GM23338 (cell line): ENCODE measurements around the gene RTF1. TPM values are rescaled to one million over a fixed set of nuclear protein-coding genes. Genes with fewer than 3 reads are reported as not detected.

Experiments
- ATAC-seq: fragments of 200-7000 bp; cut with Tn5 transposase; 3 replicates; pipeline ENCODE4 v1.9.1; 2020
- DNase-seq: peaks from one replicate; pipeline ENCODE4 v3.0.0-alpha.2; 2015; ENCODE audit warnings: low spot score
- H2AFZ ChIP-seq: fragments of 200-600 bp; sonication (generic); 2 replicates; pipeline ENCODE4 v1.8.0; 2016; ENCODE audit warnings: antibody characterized with exemption, mild to moderate bottlenecking, moderate library complexity
- H3F3A ChIP-seq: fragments of 200-600 bp; sonication (generic); replicated peaks from 2 replicates; pipeline ENCODE4 v1.8.0; 2017; ENCODE audit warnings: antibody characterized with exemption, mixed run types, low read depth
- H3K27ac ChIP-seq: fragments of 200-600 bp; sonication (generic); 2 replicates; pipeline ENCODE4 v1.6.1; 2016; ENCODE audit warnings: low read depth
- H3K27me3 ChIP-seq: fragments of 200-600 bp; sonication (generic); 2 replicates; pipeline ENCODE4 v1.8.0; 2016; ENCODE audit warnings: mild to moderate bottlenecking, mixed run types, moderate library complexity; ENCODE audit not compliant: insufficient read depth
- H3K36me3 ChIP-seq: fragments of 200-600 bp; sonication (generic); 2 replicates; pipeline ENCODE4 v1.8.0; 2016; ENCODE audit warnings: mild to moderate bottlenecking; ENCODE audit not compliant: insufficient read depth
- H3K4me1 ChIP-seq: fragments of 200-600 bp; sonication (generic); 2 replicates; pipeline ENCODE4 v1.8.0; 2016; ENCODE audit warnings: mild to moderate bottlenecking, moderate library complexity; ENCODE audit not compliant: insufficient read depth
- H3K4me2 ChIP-seq: fragments of 200-600 bp; sonication (generic); 2 replicates; pipeline ENCODE4 v1.7.1; 2017; ENCODE audit warnings: mixed run types
- H3K4me3 ChIP-seq: fragments of 200-600 bp; sonication (generic); 2 replicates; pipeline ENCODE4 v1.6.1; 2016; ENCODE audit warnings: mixed run types
- H3K79me2 ChIP-seq: fragments of 200-600 bp; sonication (generic); replicated peaks from 2 replicates; pipeline ENCODE4 v1.8.0; 2017; ENCODE audit warnings: mild to moderate bottlenecking; ENCODE audit not compliant: insufficient read depth
- H3K9me2 ChIP-seq: fragments of 200-600 bp; sonication (generic); 2 replicates; pipeline ENCODE4 v1.8.0; 2017; ENCODE audit not compliant: insufficient read depth
- H4K20me1 ChIP-seq: fragments of 200-600 bp; sonication (generic); replicated peaks from 2 replicates; pipeline ENCODE4 v1.8.0; 2017; ENCODE audit warnings: mild to moderate bottlenecking; ENCODE audit not compliant: insufficient read depth
- H3K27ac Mint-ChIP-seq: 2 replicates; pipeline ENCODE4 v1.8.0; 2020; ENCODE audit warnings: inconsistent platforms, mild to moderate bottlenecking, moderate library complexity, mixed read lengths
- H3K27me3 Mint-ChIP-seq: 3 replicates; pipeline ENCODE4 v1.8.0; 2022; ENCODE audit warnings: low read depth, mild to moderate bottlenecking, moderate library complexity, mixed read lengths, inconsistent platforms; ENCODE audit not compliant: insufficient read depth, poor library complexity
- H3K36me3 Mint-ChIP-seq: 3 replicates; pipeline ENCODE4 v1.8.0; 2021; ENCODE audit warnings: low read depth, mild to moderate bottlenecking, inconsistent platforms, moderate library complexity, mixed read lengths
- H3K4me1 Mint-ChIP-seq: 3 replicates; pipeline ENCODE4 v1.8.0; 2020; ENCODE audit warnings: mild to moderate bottlenecking, inconsistent platforms, mixed read lengths
- H3K4me3 Mint-ChIP-seq: 3 replicates; pipeline ENCODE4 v1.8.0; 2021; ENCODE audit warnings: moderate library complexity, mild to moderate bottlenecking, inconsistent platforms, mixed read lengths
- H3K9me3 Mint-ChIP-seq: 3 replicates; pipeline ENCODE4 v1.8.0; 2020; ENCODE audit warnings: moderate library complexity, mild to moderate bottlenecking, inconsistent platforms, mixed read lengths
- CREB1 ChIP-seq: fragments of 250-450 bp; sonication (Bioruptor Pico); IDR thresholded peaks from 2 replicates; pipeline ENCODE4 v1.5.0; 2020; ENCODE audit warnings: low read depth, mild to moderate bottlenecking, moderate library complexity
- EZH2 ChIP-seq: fragments of 200-600 bp; sonication (generic); IDR thresholded peaks from one replicate; pipeline ENCODE4 v1.8.0; 2017; ENCODE audit warnings: antibody characterized with exemption, mild to moderate bottlenecking, low read depth; ENCODE audit not compliant: unreplicated experiment
- JUNB ChIP-seq: IDR thresholded peaks from one replicate; pipeline ENCODE4 v1.6.1; 2016; ENCODE audit warnings: antibody characterized with exemption; ENCODE audit not compliant: unreplicated experiment
- POLR2AphosphoS5 ChIP-seq: IDR thresholded peaks from 2 replicates; pipeline ENCODE4 v1.6.1; 2016; ENCODE audit warnings: antibody characterized with exemption, low read depth
- STAT1 ChIP-seq: IDR thresholded peaks from one replicate; pipeline ENCODE4 v1.6.1; 2016; ENCODE audit warnings: antibody characterized with exemption; ENCODE audit not compliant: unreplicated experiment
- ZNF331 ChIP-seq: fragments of 250-450 bp; sonication (Bioruptor Pico); IDR thresholded peaks from 2 replicates; pipeline ENCODE4 v1.5.0; 2020; ENCODE audit warnings: low read depth, mild to moderate bottlenecking, moderate library complexity
- ZNF462 ChIP-seq: fragments of 250-450 bp; sonication (Bioruptor Pico); IDR thresholded peaks from 2 replicates; pipeline ENCODE4 v1.5.0; 2020; ENCODE audit warnings: mild to moderate bottlenecking, moderate library complexity
- polyA plus RNA-seq: library from polyadenylated mRNA; unstranded; fragments of >200 nt; fragmentation: Nextera tagmentation; extraction: Ambion mirVana; gene quantifications from 2 replicates; pipeline ENCODE4 v1.2.1, GENCODE V29; 2016
- total RNA-seq: library from RNA; depleted of rRNA; stranded (reverse); fragments of >200 nt; shearing (Covaris generic); gene quantifications from 2 replicates; pipeline ENCODE4 v1.2.3, GENCODE V29; 2014
- TF ChIP-seq, protein P1 (sequence below): IDR thresholded peaks from 2 replicates; pipeline ENCODE4 v1.6.1; 2016; ENCODE audit warnings: antibody characterized with exemption
- TF ChIP-seq, protein P2 (sequence below), 2 experiments: fragments of 200-600 bp in 1 of 2; sonication (generic) in 1 of 2; conservative IDR thresholded peaks; 2 replicates each; pipeline versions ENCODE4 v1.5.1 to v1.6.1; 2016 to 2017; ENCODE audit warnings: antibody characterized with exemption in 2 of 2, low read depth in 2 of 2, mild to moderate bottlenecking in 2 of 2, moderate library complexity in 1 of 2

RTF1 gene
- total and polyA plus RNA-seq, 2 experiments from 2014 or later = 38.1 to 298 TPM

- no peaks in the 10 kb centered on the region for H3K27me3 ChIP-seq
- H3K4me3 ChIP-seq = peak overlapping the region; percentile 92
- Mint-ChIP-seq H3K4me3 (peak overlapping the region; percentile 97), H3K36me3 (no peaks in the 10 kb centered on the region), H3K27me3 (peaks cover 6% of the 10 kb centered on the region), H3K4me1 (peaks cover 22% of the 10 kb centered on the region; the same call in 2 of the 3 replicates), H3K9me3 (no peaks in the 10 kb centered on the region), H3K27ac (peak overlapping the region; percentile 74)
- H3K79me2 ChIP-seq = peaks cover 51% of the 10 kb centered on the region
- no peaks in the 10 kb centered on the region for H3K36me3 ChIP-seq
- ATAC-seq (peak; percentile 56; the same call in 2 of the 3 replicates), DNase-seq (no peak)
- peak overlapping the region; percentile 91 for H3K4me2 ChIP-seq
- no peak for TF ChIP-seq EZH2
- TF ChIP-seq, protein P1, sequence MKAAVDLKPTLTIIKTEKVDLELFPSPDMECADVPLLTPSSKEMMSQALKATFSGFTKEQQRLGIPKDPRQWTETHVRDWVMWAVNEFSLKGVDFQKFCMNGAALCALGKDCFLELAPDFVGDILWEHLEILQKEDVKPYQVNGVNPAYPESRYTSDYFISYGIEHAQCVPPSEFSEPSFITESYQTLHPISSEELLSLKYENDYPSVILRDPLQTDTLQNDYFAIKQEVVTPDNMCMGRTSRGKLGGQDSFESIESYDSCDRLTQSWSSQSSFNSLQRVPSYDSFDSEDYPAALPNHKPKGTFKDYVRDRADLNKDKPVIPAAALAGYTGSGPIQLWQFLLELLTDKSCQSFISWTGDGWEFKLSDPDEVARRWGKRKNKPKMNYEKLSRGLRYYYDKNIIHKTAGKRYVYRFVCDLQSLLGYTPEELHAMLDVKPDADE = no peak
- no peak for TF ChIP-seq POLR2AphosphoS5
- TF ChIP-seq, protein P2, sequence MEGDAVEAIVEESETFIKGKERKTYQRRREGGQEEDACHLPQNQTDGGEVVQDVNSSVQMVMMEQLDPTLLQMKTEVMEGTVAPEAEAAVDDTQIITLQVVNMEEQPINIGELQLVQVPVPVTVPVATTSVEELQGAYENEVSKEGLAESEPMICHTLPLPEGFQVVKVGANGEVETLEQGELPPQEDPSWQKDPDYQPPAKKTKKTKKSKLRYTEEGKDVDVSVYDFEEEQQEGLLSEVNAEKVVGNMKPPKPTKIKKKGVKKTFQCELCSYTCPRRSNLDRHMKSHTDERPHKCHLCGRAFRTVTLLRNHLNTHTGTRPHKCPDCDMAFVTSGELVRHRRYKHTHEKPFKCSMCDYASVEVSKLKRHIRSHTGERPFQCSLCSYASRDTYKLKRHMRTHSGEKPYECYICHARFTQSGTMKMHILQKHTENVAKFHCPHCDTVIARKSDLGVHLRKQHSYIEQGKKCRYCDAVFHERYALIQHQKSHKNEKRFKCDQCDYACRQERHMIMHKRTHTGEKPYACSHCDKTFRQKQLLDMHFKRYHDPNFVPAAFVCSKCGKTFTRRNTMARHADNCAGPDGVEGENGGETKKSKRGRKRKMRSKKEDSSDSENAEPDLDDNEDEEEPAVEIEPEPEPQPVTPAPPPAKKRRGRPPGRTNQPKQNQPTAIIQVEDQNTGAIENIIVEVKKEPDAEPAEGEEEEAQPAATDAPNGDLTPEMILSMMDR (conservative IDR thresholded peaks at IDR 0.05; ENCODE audit: low read depth in 2 of 2) = no peak
- no peak for TF ChIP-seq JUNB
- TF ChIP-seq CREB1 (CRISPR knock-in tag) = no peak
- H3F3A ChIP-seq = no peaks in the 10 kb centered on the region
- H2AFZ ChIP-seq = peak overlapping the region; percentile 90
- H4K20me1 ChIP-seq = peaks cover 33% of the 10 kb centered on the region
- peak overlapping the region; percentile 51 for H3K27ac ChIP-seq
- peaks cover 13% of the 10 kb centered on the region for H3K4me1 ChIP-seq
- no peaks in the 10 kb centered on the region for H3K9me2 ChIP-seq
Measured at GRCh38 chr15:41416128-41416741, 660 bp upstream of the RTF1 start.

- H2AFZ ChIP-seq = peak overlapping the region; percentile 80
- peaks cover 65% of the 10 kb centered on the region for H3K79me2 ChIP-seq
- peaks cover 22% of the 10 kb centered on the region; the same call in 2 of the 3 replicates for H3K4me1 Mint-ChIP-seq
- TF ChIP-seq ZNF462 (CRISPR knock-in tag) = no peak
- no peak for TF ChIP-seq JUNB
- TF ChIP-seq STAT1 = no peak
- no peak for TF ChIP-seq ZNF331 (CRISPR knock-in tag)
Measured at GRCh38 chr15:41417418-41418195, 712 bp downstream of the RTF1 start.

More at GRCh38 chr15:41417418-41418195, 712 bp downstream of the RTF1 start:
- Mint-ChIP-seq H3K36me3 (no peaks in the 10 kb centered on the region), H3K4me3 (peak overlapping the region; percentile 97), H3K27me3 (peaks cover 7% of the 10 kb centered on the region), H3K9me3 (no peaks in the 10 kb centered on the region), H3K27ac (peak overlapping the region; percentile 90)
- Histone ChIP-seq H4K20me1 (peaks cover 39% of the 10 kb centered on the region), H3K4me3 (peak overlapping the region; percentile 92), H3K27ac (no peak overlapping the region), H3K4me1 (peaks cover 13% of the 10 kb centered on the region), H3K4me2 (peak overlapping the region; percentile 91), H3K9me2 (no peaks in the 10 kb centered on the region), H3F3A (no peaks in the 10 kb centered on the region), H3K36me3 (no peaks in the 10 kb centered on the region), H3K27me3 (no peaks in the 10 kb centered on the region)
- ATAC-seq (peak; percentile 63), DNase-seq (peak; percentile 64)
